Stimulated activated naive B cell treated with anti-CD40 and anti-IgM and Interleukin-4, amounts not matched to agents 10 μg/mL and 1 μg/mL and 100 μg/mL, for 72 hours (primary cell): ENCODE results near the gene XRRA1.

Experiments used
- ATAC-seq, 2 donors: fragments of 150-1000 bp; cut with Tn5 transposase; replicated peaks; 2 replicates each; pipeline ENCODE4 v1.10.0; 2021; ENCODE audit warnings: moderate library complexity in 1 of 2
- DNase-seq: peaks from one replicate; pipeline ENCODE4 v3.0.0; 2021
- H3K27ac Mint-ChIP-seq: one replicate; pipeline ENCODE4 v1.8.0; 2022; ENCODE audit warnings: mild to moderate bottlenecking, mixed read lengths
- H3K27me3 Mint-ChIP-seq, 2 donors: one replicate each; pipeline ENCODE4 v1.8.0; 2022; ENCODE audit warnings: mixed read lengths in 2 of 2
- H3K36me3 Mint-ChIP-seq, 2 donors: one replicate each; pipeline ENCODE4 v1.8.0; 2022; ENCODE audit warnings: mixed read lengths in 2 of 2, mild to moderate bottlenecking in 1 of 2
- H3K4me1 Mint-ChIP-seq, 2 donors: one replicate each; pipeline ENCODE4 v1.8.0; 2022; ENCODE audit warnings: mixed read lengths in 2 of 2, mild to moderate bottlenecking in 1 of 2
- H3K4me3 Mint-ChIP-seq, 2 donors: one replicate each; pipeline ENCODE4 v1.8.0; 2022; ENCODE audit warnings: mild to moderate bottlenecking in 2 of 2, mixed read lengths in 2 of 2, moderate library complexity in 1 of 2
- H3K9me3 Mint-ChIP-seq, 2 donors: one replicate each; pipeline ENCODE4 v1.8.0; 2022; ENCODE audit warnings: mixed read lengths in 2 of 2, mild to moderate bottlenecking in 1 of 2

Gene XRRA1

DNA sequence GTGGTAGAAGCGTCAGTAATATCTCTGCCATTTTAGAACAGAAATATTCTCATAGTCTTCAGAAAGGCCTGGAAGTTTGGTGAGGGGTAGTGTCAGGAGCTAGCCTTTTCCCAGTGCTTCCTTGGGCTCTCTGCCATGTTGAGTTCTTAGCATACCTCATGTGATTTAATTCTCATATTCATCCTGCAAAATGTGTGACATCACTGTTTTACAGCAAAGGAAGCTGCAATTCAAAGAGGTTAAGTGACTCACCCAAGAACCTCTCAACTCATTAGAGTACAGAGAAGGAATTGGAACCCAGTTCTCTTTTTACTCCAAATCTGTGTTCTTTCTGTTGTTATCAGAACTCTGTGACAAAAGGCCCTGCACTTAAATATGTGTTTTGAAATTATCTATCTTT is 128.1 kb downstream of the XRRA1 start:
- Mint-ChIP-seq H3K27ac (no peak overlapping the region), H3K4me3 (no peak overlapping the region), H3K4me1 (peaks cover 7 to 10% of the 10 kb centered on the region in 2 donors), H3K27me3 (no peaks in the 10 kb centered on the region), H3K9me3 (peaks cover 16 to 20% of the 10 kb centered on the region in 2 donors), H3K36me3 (peaks cover 69 to 87% of the 10 kb centered on the region in 2 donors)
- no peak for DNase-seq
- no peak for ATAC-seq

DNA sequence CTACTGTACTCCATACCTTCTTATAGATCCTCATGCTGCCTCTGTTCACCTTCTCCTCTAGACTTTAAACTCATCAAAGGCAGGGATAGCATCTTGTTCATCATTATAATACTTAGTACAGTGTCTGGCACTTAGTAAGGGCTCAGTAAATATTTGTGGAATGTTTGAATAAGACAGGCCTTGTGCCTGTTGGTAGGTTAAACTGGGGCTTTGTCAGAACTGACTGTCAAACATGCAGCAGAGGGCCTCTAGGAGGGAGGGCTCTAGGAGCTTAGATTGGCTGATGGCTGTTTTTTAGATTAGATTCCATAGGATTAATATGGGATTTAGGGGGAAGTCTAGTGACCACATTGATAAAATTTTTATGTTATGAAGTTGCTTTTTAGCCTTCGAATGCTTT is 129.5 kb downstream of the XRRA1 start:
- ATAC-seq, result no peak
- no peak overlapping the region for H3K4me3 Mint-ChIP-seq
- no peak overlapping the region for H3K27ac Mint-ChIP-seq
- H3K27me3 Mint-ChIP-seq, result no peaks in the 10 kb centered on the region
- DNase-seq, result no peak
- H3K4me1 Mint-ChIP-seq, result peaks cover 7 to 10% of the 10 kb centered on the region in 2 donors
- peaks cover 57 to 76% of the 10 kb centered on the region in 2 donors for H3K36me3 Mint-ChIP-seq
- peaks cover 11 to 13% of the 10 kb centered on the region in 2 donors for H3K9me3 Mint-ChIP-seq

DNA sequence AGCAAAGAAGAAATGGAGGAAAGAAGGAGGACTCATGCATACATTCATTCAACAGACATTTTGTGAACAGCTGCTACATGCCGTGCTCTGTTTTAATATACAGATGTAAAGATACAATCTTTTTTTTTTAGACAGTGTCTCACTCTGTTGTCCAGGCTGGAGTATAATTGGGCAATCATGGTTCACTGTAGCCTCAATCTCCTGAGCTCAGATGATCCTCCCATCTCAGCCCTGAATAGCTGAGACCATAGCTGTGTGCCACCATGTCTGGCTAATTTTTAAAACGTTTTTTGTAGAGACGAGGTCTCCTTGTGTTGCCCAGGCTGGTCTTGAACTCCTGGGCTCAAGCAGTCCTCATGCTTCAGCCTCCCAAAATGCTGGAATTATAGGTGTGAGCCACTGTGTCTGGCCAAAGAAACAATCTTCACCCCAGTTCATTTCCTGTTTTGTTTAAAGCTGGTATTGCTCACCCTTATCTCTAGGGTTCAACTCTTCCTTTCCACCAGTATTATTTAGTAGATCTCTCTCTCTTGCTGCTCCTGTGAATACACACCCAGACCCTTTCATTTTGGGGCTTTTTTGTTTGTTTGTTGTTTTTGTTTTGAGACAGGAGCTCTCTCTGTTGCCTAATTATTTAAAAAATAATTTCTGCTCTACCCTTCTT is 130.5 kb downstream of the XRRA1 start:
- no peaks in the 10 kb centered on the region for H3K27me3 Mint-ChIP-seq
- no peak overlapping the region for H3K27ac Mint-ChIP-seq
- H3K9me3 Mint-ChIP-seq, result peaks cover 2 to 4% of the 10 kb centered on the region in 2 donors
- peaks cover 7 to 10% of the 10 kb centered on the region in 2 donors for H3K4me1 Mint-ChIP-seq
- H3K4me3 Mint-ChIP-seq, result no peak overlapping the region
- H3K36me3 Mint-ChIP-seq, result peaks cover 47 to 66% of the 10 kb centered on the region in 2 donors
- no peak for DNase-seq
- no peak for ATAC-seq

DNA sequence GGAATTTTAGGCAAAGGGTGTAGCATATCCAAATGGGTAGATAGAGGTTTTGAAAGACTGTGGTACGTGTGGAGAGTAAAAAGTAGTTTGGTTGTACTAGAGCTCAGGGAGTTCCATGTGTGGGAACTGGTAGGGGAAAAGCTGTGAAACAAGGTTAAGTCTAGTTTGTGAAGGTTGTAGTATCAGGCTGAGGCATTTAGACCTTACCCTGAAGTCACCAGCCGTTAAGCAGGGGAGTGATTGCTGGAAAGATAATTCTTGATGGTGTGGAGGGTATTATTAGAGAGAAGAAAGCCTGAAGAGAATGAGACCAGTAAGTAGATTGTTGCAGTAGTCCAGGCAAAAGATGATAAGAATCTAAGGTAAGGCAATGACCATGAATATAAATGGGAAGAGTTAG is 132.2 kb downstream of the XRRA1 start:
- H3K4me1 Mint-ChIP-seq, result peaks cover 10 to 11% of the 10 kb centered on the region in 2 donors

DNA sequence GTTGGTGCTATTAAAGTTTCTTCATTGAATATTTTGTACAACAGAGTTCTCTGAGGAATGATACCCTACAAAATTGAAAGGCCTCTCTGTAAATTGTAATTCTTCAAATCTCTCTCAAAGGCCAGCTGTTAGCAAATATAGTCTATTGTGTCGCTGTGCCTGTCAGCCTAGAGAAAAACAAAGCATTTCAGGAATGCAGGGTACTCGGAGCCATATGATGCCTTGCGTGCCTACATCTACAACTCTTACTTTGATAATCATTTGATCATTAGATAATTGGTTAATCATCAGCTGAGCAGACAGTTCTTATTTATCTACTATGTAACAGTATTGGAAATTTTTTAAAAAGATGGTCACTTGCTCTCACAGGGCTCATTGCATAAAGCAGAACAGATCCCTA is 132.9 kb downstream of the XRRA1 start:
- peaks cover 43 to 57% of the 10 kb centered on the region in 2 donors for H3K36me3 Mint-ChIP-seq

More for the DNA sequence above, 132.2 kb downstream of the XRRA1 start:
- no peak overlapping the region for H3K27ac Mint-ChIP-seq
- H3K27me3 Mint-ChIP-seq, result no peaks in the 10 kb centered on the region
- H3K36me3 Mint-ChIP-seq, result peaks cover 44 to 61% of the 10 kb centered on the region in 2 donors
- H3K4me3 Mint-ChIP-seq, result no peak overlapping the region
- peaks cover under 1 to 2% of the 10 kb centered on the region in 2 donors for H3K9me3 Mint-ChIP-seq
- DNase-seq, result no peak
- no peak for ATAC-seq

DNA sequence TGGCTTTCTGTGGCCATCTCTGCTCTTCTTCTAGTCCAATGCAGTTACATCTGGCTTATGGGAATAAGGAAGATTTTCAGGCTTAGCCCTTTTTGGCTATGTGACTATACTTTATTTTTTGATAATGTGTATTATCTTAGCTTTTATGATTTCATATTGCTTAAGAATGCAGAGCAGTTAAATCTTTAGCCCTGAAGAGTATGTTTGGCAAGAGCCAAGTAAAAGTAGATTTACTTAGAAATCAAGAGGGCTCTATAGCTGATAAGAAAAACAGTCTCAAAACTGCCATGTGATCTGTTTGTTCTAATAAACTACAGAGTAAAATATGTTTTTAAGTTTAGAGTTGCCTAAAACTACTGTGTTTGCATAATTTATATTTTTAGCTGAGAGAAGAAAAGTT is 139.1 kb downstream of the XRRA1 start:
- Mint-ChIP-seq H3K27me3 (no peaks in the 10 kb centered on the region), H3K4me3 (no peak overlapping the region), H3K27ac (no peak overlapping the region), H3K4me1 (peaks cover 4 to 5% of the 10 kb centered on the region in 2 donors), H3K9me3 (no peaks in the 10 kb centered on the region), H3K36me3 (peaks cover 15 to 23% of the 10 kb centered on the region in 2 donors)
- ATAC-seq (no peak), DNase-seq (no peak)

More for the DNA sequence above, 132.9 kb downstream of the XRRA1 start:
- Mint-ChIP-seq H3K27ac (no peak overlapping the region), H3K27me3 (no peaks in the 10 kb centered on the region), H3K4me1 (peaks cover 10 to 11% of the 10 kb centered on the region in 2 donors), H3K9me3 (peaks cover 0 to 2% of the 10 kb centered on the region in 2 donors), H3K4me3 (no peak overlapping the region)
- DNase-seq (no peak), ATAC-seq (no peak)

DNA sequence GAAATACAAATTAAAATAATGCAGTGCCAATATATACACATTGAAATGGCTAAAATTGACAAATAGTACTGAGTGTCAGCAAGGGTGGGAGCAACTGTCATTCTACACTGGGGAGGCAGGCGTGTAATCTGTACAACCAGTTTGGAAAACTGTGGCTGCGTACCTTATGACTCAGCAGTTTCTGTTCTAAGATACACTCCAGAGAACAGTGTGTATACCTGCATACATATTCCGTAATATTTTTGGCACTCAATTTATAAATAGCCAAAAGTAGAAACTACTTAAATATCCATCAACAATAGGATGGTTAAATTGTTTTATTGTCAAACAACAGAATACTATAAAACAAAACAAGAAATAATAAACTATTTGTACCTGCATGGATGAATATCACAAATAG is 142.6 kb downstream of the XRRA1 start:
- Mint-ChIP-seq H3K4me1 (peaks cover 5 to 10% of the 10 kb centered on the region in 2 donors), H3K36me3 (peaks cover 14 to 29% of the 10 kb centered on the region in 2 donors), H3K9me3 (no peaks in the 10 kb centered on the region), H3K27me3 (no peaks in the 10 kb centered on the region), H3K4me3 (no peak overlapping the region), H3K27ac (no peak overlapping the region)
- DNase-seq, result no peak
- ATAC-seq, result no peak

DNA sequence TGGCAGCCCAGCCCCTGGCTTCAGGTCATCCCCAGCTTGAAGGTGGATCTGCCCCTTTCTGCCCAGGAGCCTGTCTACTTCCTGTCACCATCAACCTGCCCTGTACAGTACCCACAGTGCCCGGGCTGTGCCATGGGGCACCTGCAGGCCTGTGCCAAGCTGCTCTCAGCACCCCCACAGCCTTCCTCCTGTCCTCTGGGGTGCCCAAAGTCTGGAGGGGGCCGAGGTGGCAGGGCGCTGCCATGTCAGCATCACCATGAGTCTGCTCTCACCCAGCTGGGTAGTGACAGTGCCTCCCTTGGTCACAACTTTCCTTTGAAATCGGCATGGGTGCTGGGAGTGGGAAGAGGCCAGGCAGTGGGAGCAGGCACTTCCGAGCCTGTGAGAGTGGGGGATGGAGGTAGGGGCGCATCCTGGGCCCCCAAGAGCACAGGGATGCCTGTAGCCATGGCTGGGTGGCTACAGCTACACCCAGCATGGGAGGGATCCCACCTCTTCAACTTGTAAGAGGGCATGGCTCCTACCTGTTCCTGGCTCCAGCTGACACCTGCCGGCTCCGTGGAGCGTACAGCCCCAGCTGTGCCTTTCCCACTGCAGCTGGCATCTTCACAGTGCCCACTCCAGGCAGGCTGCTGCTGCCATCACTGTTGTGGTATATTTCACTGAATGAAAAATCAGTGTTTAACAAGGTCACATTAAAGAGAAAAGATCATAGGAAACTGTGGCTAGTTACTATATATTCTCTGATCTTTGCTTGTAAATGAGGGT is 157.4 kb downstream of the XRRA1 start:
- no peak for ATAC-seq
- H3K36me3 Mint-ChIP-seq, result peaks cover 42 to 59% of the 10 kb centered on the region in 2 donors
- no peak overlapping the region for H3K4me3 Mint-ChIP-seq

More for the DNA sequence above, 157.4 kb downstream of the XRRA1 start:
- no peak for DNase-seq
- Mint-ChIP-seq H3K9me3 (peaks cover 0 to 6% of the 10 kb centered on the region in 2 donors), H3K4me1 (peaks cover 2 to 8% of the 10 kb centered on the region in 2 donors), H3K27ac (no peak overlapping the region), H3K27me3 (no peaks in the 10 kb centered on the region)
